Parietal lobe (tissue), 2 donors: ENCODE measurements around the gene PTAFR. TPM values are rescaled to one million over a fixed set of nuclear protein-coding genes. Genes with fewer than 3 reads are reported as not detected.

ENCODE experiments used
- small RNA-seq: library from RNA; depleted of rRNA; stranded (forward); fragments of <200 nt; gene quantifications from one replicate; pipeline ENCODE3, GENCODE V24; 2014; ENCODE audit warnings: low replicate concordance
- total RNA-seq: library from RNA; depleted of rRNA; stranded (reverse); fragments of >200 nt; gene quantifications from one replicate; pipeline ENCODE4 v1.2.3, GENCODE V29; 2014

The PTAFR gene, protein sequence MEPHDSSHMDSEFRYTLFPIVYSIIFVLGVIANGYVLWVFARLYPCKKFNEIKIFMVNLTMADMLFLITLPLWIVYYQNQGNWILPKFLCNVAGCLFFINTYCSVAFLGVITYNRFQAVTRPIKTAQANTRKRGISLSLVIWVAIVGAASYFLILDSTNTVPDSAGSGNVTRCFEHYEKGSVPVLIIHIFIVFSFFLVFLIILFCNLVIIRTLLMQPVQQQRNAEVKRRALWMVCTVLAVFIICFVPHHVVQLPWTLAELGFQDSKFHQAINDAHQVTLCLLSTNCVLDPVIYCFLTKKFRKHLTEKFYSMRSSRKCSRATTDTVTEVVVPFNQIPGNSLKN
- total RNA-seq: 1.6 TPM

GRCh38 chr1:28176492-28177470 lies at the start of gene PTAFR:
PTAFR (minus strand) TSS chr1:28176690; CDS start chr1:28151021, 25,669 bp downstream.

Small RNA genes within 50 kb of the gene (small RNA-seq; reads per million reads assigned to genes)
- not detected for gene RNU6-176P

Other genes with a start within 250 kb of the PTAFR start
- gene SMPDL3B, start 241.7 kb downstream of the PTAFR start, total RNA-seq: not detected
- gene XKR8, start 216.7 kb downstream of the PTAFR start, total RNA-seq: 4.7 TPM
- gene EYA3, start 88.1 kb downstream of the PTAFR start, total RNA-seq: 22.2 TPM
- gene DNAJC8, start 56.3 kb upstream of the PTAFR start, total RNA-seq: 41.0 TPM
- gene ATP5IF1, start 59.4 kb upstream of the PTAFR start, total RNA-seq: 52.6 TPM
- gene SESN2, start 82.8 kb upstream of the PTAFR start, total RNA-seq: 3.4 TPM
- 11.6 TPM for gene MED18, start 152.3 kb upstream of the PTAFR start, total RNA-seq
- gene PHACTR4, start 193.1 kb upstream of the PTAFR start, total RNA-seq: 26.0 TPM